LNCAP (cell line): Measurements from ENCODE around the gene INS.

ENCODE experiments used
- CTCF ChIP-seq: fragments of 450-650 bp; IDR thresholded peaks from 2 replicates; pipeline ENCODE4 v1.5.1; 2017; ENCODE audit warnings: mild to moderate bottlenecking

Gene INS

GRCh38 chr11:2149460-2149859 lies 11.5 kb downstream of the INS start:
- no peak for TF ChIP-seq CTCF

- TF ChIP-seq CTCF = no peak
These were observed 12.4 kb downstream of the INS start for GRCh38 chr11:2148595-2148994.

GRCh38 chr11:2147391-2147790 lies 13.6 kb downstream of the INS start:
- TF ChIP-seq CTCF = no peak

GRCh38 chr11:2146051-2146450 lies 15.0 kb downstream of the INS start:
- TF ChIP-seq CTCF = no peak

- TF ChIP-seq CTCF = no peak
These were observed 16.3 kb downstream of the INS start for GRCh38 chr11:2144544-2145248.

- TF ChIP-seq CTCF = no peak
These were observed 17.0 kb downstream of the INS start for GRCh38 chr11:2143799-2144543.

- TF ChIP-seq CTCF = no peak
These were observed 17.6 kb downstream of the INS start for GRCh38 chr11:2143477-2143798.
